Spleen (tissue), 7 donors: ENCODE results near the gene CILP2.

ENCODE experiments used
- POLR2AphosphoS5 ChIP-seq, 3 donors: sonication (generic); formaldehyde crosslinking; IDR thresholded peaks; one replicate each; pipeline ENCODE4 v1.5.1; 2017; ENCODE audit warnings: antibody characterized with exemption in 3 of 3
- TF ChIP-seq, protein P1 (sequence below), 11 experiments: fragments of 200-600 bp in 7 of 11; fragments of 450-650 bp in 4 of 11; sonication (generic) in 4 of 11; IDR thresholded peaks in 8 of 11; conservative IDR thresholded peaks in 3 of 11; 1 replicate in 7 of 11; 2 replicates in 4 of 11; pipeline versions ENCODE4 v1.4.0 to v1.8.0; 2016 to 2021; ENCODE audit warnings: antibody characterized with exemption in 11 of 11, inconsistent platforms in 4 of 11, mild to moderate bottlenecking in 1 of 11
- donor health status: DM: no; HTN: no; CAD: no; lungs with moderate emphysema.
- donor health status: DM: no; HTN: no; CAD: no.
- donor health status: DM: no; HTN: no; CAD: no.

DNA sequence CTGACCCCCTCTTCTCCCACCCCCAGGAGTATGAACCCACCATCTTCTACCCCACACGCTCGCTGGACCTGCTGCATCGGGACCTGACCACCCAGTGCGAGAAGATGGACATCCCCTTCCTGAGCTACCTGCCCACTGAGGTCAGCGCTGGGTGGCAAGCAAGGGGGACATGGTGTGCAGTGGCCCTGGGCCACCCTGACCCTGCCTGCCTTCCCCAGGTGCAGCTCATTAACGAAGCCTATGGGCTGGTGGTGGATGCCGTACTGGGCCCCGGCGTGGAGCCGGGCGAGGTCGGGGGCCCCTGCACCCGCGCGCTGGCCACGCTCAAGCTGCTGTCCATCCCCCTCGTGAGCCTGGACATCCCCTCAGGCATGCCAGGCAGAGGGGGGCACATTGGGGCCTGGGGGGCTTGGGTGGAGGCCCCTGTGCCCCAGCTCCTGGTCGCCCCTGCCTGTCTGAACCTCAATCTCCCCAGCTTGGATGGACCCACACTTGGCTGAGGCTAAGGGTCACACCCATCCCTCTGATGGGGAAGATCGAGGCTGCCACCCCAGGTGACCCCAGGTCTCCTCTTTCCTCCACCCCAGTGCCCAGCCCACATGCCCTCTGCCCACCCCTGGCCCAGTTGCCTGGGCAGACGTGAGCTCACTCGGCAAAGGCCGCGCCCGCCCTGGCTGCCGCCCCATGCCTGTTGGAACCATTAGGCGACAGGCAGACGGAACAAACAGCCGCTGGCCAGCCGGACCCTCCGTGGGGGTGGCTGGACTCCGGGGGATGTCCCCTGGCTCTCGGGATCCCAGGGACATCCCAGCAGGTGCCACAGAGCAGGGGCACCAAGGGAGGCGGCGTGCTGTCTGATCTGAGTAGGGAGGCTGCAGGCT lies 2.5 kb upstream of the CILP2 start:
- TF ChIP-seq, protein P1, sequence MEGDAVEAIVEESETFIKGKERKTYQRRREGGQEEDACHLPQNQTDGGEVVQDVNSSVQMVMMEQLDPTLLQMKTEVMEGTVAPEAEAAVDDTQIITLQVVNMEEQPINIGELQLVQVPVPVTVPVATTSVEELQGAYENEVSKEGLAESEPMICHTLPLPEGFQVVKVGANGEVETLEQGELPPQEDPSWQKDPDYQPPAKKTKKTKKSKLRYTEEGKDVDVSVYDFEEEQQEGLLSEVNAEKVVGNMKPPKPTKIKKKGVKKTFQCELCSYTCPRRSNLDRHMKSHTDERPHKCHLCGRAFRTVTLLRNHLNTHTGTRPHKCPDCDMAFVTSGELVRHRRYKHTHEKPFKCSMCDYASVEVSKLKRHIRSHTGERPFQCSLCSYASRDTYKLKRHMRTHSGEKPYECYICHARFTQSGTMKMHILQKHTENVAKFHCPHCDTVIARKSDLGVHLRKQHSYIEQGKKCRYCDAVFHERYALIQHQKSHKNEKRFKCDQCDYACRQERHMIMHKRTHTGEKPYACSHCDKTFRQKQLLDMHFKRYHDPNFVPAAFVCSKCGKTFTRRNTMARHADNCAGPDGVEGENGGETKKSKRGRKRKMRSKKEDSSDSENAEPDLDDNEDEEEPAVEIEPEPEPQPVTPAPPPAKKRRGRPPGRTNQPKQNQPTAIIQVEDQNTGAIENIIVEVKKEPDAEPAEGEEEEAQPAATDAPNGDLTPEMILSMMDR (IDR thresholded peaks at IDR 0.05 in 8 of 11, conservative IDR thresholded peaks at IDR 0.05 in 3 of 11) = no peak
- TF ChIP-seq POLR2AphosphoS5 (IDR thresholded peaks at IDR 0.05) = no peak
